CD14-positive monocyte (primary cell): ENCODE measurements around the gene ACSM3. TPM values are rescaled to one million over a fixed set of nuclear protein-coding genes. Genes with fewer than 3 reads are reported as not detected.

ENCODE experiments used
- DNase-seq, 3 donors: peaks; one replicate each; pipeline ENCODE4 v3.0.0-alpha.2; 2011 to 2022
- H2AFZ ChIP-seq: 2 replicates; pipeline ENCODE4 v1.6.0; 2012; ENCODE audit warnings: mild to moderate bottlenecking, low read depth, low read length, inconsistent platforms; ENCODE audit not compliant: insufficient read depth, poor library complexity, severe bottlenecking
- H3K27ac ChIP-seq, 2 donors: 1 replicate in 1 of 2; 2 replicates in 1 of 2; pipeline ENCODE4 v1.5.1; 2012 to 2013; ENCODE audit warnings: low read length in 2 of 2, control low read depth in 1 of 2, inconsistent platforms in 1 of 2, low read depth in 1 of 2, mild to moderate bottlenecking in 1 of 2
- H3K27me3 ChIP-seq, 2 donors: one replicate each; pipeline versions ENCODE4 v1.6.0 to v1.6.1; 2011 to 2013; ENCODE audit warnings: low read length in 2 of 2; ENCODE audit not compliant: control insufficient read depth in 2 of 2, insufficient read depth in 2 of 2
- H3K36me3 ChIP-seq, 2 donors: replicated peaks in 1 of 2; 1 replicate in 1 of 2; 2 replicates in 1 of 2; pipeline versions ENCODE4 v1.5.1 to v1.6.1; 2012 to 2013; ENCODE audit warnings: low read length in 2 of 2, control low read depth in 1 of 2, inconsistent platforms in 1 of 2, mild to moderate bottlenecking in 1 of 2; ENCODE audit not compliant: insufficient read depth in 2 of 2, control insufficient read depth in 1 of 2
- H3K4me1 ChIP-seq, 2 donors: 1 replicate in 1 of 2; 2 replicates in 1 of 2; pipeline versions ENCODE4 v1.5.1 to v1.6.1; 2012 to 2013; ENCODE audit warnings: low read length in 2 of 2, control low read depth in 1 of 2, inconsistent platforms in 1 of 2, mild to moderate bottlenecking in 1 of 2, moderate library complexity in 1 of 2; ENCODE audit not compliant: insufficient read depth in 2 of 2, control insufficient read depth in 1 of 2
- H3K4me2 ChIP-seq: replicated peaks from 2 replicates; pipeline ENCODE3; 2012; ENCODE audit warnings: low read length, moderate library complexity, mild to moderate bottlenecking; ENCODE audit not compliant: poor library complexity, severe bottlenecking; ENCODE audit errors: extremely low read depth
- H3K4me3 ChIP-seq, 3 experiments: fragments of 200-600 bp in 1 of 3; sonication (generic) in 1 of 3; replicated peaks in 1 of 3; 1 replicate in 2 of 3; 2 replicates in 1 of 3; pipeline ENCODE4 v1.5.1; 2011 to 2013; ENCODE audit warnings: low read length in 3 of 3, mild to moderate bottlenecking in 3 of 3, control low read depth in 2 of 3, low read depth in 2 of 3, inconsistent platforms in 1 of 3, moderate library complexity in 1 of 3
- H3K79me2 ChIP-seq: 2 replicates; pipeline ENCODE4 v1.6.0; 2012; ENCODE audit warnings: mild to moderate bottlenecking, control low read depth, inconsistent platforms, low read length, moderate library complexity; ENCODE audit not compliant: insufficient read depth
- H3K9ac ChIP-seq: 2 replicates; pipeline ENCODE4 v1.6.0; 2017; ENCODE audit warnings: low read length, mild to moderate bottlenecking; ENCODE audit not compliant: insufficient read depth, poor library complexity, severe bottlenecking
- H3K9me3 ChIP-seq, 2 donors: replicated peaks in 1 of 2; 1 replicate in 1 of 2; 2 replicates in 1 of 2; pipeline versions ENCODE4 v1.5.1 to v1.6.1; 2012 to 2013; ENCODE audit warnings: low read length in 2 of 2, control low read depth in 1 of 2; ENCODE audit not compliant: control insufficient read depth in 1 of 2, insufficient read depth in 1 of 2
- H4K20me1 ChIP-seq: 2 replicates; pipeline ENCODE4 v1.6.0; 2012; ENCODE audit warnings: mild to moderate bottlenecking, low read length, control low read depth, moderate library complexity; ENCODE audit not compliant: insufficient read depth
- H3K27ac Mint-ChIP-seq, 7 donors: one replicate each; pipeline ENCODE4 v1.8.0; 2020; ENCODE audit warnings: mild to moderate bottlenecking in 7 of 7, mixed read lengths in 7 of 7, moderate library complexity in 6 of 7, inconsistent platforms in 2 of 7
- H3K27me3 Mint-ChIP-seq, 3 donors: one replicate each; pipeline ENCODE4 v1.8.0; 2021 to 2022; ENCODE audit warnings: low read depth in 3 of 3, mild to moderate bottlenecking in 3 of 3, mixed read lengths in 3 of 3, moderate library complexity in 3 of 3, inconsistent platforms in 1 of 3
- H3K36me3 Mint-ChIP-seq, 2 donors: one replicate each; pipeline ENCODE4 v1.8.0; 2020; ENCODE audit warnings: mixed read lengths in 2 of 2, inconsistent platforms in 1 of 2, mild to moderate bottlenecking in 1 of 2
- H3K4me1 Mint-ChIP-seq: one replicate; pipeline ENCODE4 v1.8.0; 2020; ENCODE audit warnings: mild to moderate bottlenecking, mixed read lengths
- H3K4me3 Mint-ChIP-seq, 2 donors: one replicate each; pipeline ENCODE4 v1.8.0; 2020; ENCODE audit warnings: mild to moderate bottlenecking in 2 of 2, mixed read lengths in 2 of 2, moderate library complexity in 1 of 2
- H3K9me3 Mint-ChIP-seq, 7 donors: one replicate each; pipeline ENCODE4 v1.8.0; 2020 to 2022; ENCODE audit warnings: mixed read lengths in 7 of 7, mild to moderate bottlenecking in 6 of 7, moderate library complexity in 6 of 7, inconsistent platforms in 2 of 7
- WGBS: methylation state at CpG from one replicate; pipeline ENCODE4 v1.1.5; 2013; ENCODE audit warnings: missing lambda C conversion rate; ENCODE audit not compliant: insufficient coverage; 5-methylcytosine and 5-hydroxymethylcytosine counted together
- intact Hi-C, 2 donors: fragments of 100-400 bp; cut with micrococcal nuclease; formaldehyde crosslinking; loops; one replicate each; pipeline versions ENCODE4 v1.15.0 to v1.15.1; 2023
- polyA plus RNA-seq, 3 donors: library from polyadenylated mRNA; depleted of rRNA in 1 of 3; unstranded in 2 of 3; stranded (reverse) in 1 of 3; fragments of 300-500 nt in 2 of 3; fragments of >200 nt in 1 of 3; fragmentation: Illumina TruSeq in 2 of 3; gene quantifications; 1 replicate in 2 of 3; 2 replicates in 1 of 3; pipeline ENCODE4 v1.2.3, GENCODE V29; 2012 to 2021
- TF ChIP-seq, protein P1 (sequence below): fragments of 200-600 bp; IDR thresholded peaks from one replicate; pipeline ENCODE4 v1.8.0; 2022; ENCODE audit warnings: antibody characterized with exemption, mild to moderate bottlenecking

ACSM3 gene
- polyA plus RNA-seq, 3 donors: 1.6 to 5.1 (median 1.9) TPM

DNA sequence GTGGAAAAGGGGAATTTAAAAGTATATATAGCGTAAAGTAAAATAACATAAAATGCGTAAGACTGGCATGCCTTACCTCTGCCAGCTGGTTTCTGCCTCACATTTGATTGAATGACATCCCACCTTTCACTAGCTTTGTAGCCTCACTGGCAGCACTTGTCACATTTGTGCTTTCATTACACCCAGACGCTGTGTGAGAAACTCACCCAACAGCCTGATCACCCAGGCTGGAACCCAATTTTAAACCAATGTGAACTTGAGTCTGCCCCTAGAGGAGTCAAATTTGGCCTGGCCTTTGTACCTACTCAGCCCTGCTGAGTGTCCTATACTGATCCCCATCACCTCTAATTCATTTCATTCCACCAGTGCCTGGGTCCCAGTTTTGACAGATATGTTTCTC is 17.4 kb upstream of the ACSM3 start:
- TF ChIP-seq, protein P1, sequence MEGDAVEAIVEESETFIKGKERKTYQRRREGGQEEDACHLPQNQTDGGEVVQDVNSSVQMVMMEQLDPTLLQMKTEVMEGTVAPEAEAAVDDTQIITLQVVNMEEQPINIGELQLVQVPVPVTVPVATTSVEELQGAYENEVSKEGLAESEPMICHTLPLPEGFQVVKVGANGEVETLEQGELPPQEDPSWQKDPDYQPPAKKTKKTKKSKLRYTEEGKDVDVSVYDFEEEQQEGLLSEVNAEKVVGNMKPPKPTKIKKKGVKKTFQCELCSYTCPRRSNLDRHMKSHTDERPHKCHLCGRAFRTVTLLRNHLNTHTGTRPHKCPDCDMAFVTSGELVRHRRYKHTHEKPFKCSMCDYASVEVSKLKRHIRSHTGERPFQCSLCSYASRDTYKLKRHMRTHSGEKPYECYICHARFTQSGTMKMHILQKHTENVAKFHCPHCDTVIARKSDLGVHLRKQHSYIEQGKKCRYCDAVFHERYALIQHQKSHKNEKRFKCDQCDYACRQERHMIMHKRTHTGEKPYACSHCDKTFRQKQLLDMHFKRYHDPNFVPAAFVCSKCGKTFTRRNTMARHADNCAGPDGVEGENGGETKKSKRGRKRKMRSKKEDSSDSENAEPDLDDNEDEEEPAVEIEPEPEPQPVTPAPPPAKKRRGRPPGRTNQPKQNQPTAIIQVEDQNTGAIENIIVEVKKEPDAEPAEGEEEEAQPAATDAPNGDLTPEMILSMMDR: no peak
- no peak overlapping the region for H2AFZ ChIP-seq
- H3K27ac ChIP-seq: peak overlapping the region; percentile 70 to 90
- Mint-ChIP-seq H3K4me1 (peaks cover 39% of the 10 kb centered on the region), H3K36me3 (peaks cover 4 to 12% of the 10 kb centered on the region in 2 donors), H3K27ac (peak overlapping the region in 6 of 7 donors; percentile 77 to 89 (median 88)), H3K9me3 (peaks cover 2 to 25% (median 15%) of the 10 kb centered on the region in 7 donors), H3K27me3 (no peaks in the 10 kb centered on the region), H3K4me3 (no peak overlapping the region)
- H3K4me1 ChIP-seq: peaks cover 48 to 58% of the 10 kb centered on the region in 2 donors
- no peaks in the 10 kb centered on the region for H3K79me2 ChIP-seq
- intact Hi-C loops: loop anchor here in 1 of 2 donors (10.0 kb wide), 1 partner anchor 148 kb away; no protein-coding TSS in a partner anchor
- H3K4me2 ChIP-seq: peak overlapping the region; percentile 64
- no peaks in the 10 kb centered on the region for H3K27me3 ChIP-seq
- H3K9ac ChIP-seq: no peak overlapping the region
- DNase-seq: no peak
- H3K4me3 ChIP-seq: peak overlapping the region in 1 of 3 experiments; percentile 61
- no peaks in the 10 kb centered on the region for H3K36me3 ChIP-seq
- 100% methylated on average over 1 of the region's 3 CpGs for WGBS
- H4K20me1 ChIP-seq: no peaks in the 10 kb centered on the region
- H3K9me3 ChIP-seq: peaks cover 0 to 16% of the 10 kb centered on the region in 2 donors

DNA sequence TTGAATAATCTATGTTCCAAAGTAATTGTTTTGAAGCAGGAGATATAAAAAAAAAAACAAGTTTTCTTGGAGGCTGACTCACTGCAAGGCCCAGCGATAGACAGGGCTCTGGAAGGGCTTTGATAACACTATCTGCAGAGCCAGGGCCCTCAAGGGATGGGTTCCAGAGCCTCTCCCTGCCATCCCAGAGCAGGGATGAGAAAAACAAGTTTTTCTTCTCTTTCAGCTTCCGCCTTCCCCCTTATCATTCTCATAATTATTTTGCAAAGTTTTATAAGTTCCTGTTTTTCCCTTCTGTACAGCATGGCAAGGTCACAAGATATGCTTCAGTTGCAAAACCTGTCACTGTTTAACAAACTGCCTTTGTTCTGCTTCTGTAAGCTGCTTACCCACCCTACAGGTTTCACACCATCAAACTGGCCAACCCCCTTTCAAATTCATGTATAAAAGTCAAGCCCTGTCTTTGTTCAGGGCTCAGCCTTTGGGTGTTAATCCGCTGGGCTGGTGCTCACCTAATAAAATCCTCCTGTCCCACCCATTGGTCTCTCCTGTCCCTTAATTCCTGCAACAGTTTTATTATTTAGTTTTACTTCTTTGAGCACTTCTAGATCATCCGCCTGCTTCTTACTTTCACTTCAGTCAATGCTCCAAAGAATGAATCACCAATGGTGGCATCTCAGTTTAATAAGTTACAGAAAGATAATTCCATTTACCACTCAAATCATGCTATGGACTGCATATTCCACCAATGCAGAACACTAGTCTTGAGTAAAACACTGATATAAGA is 16.6 kb upstream of the ACSM3 start:
- Histone ChIP-seq H3K4me1 (peaks cover 44 to 53% of the 10 kb centered on the region in 2 donors), H3K36me3 (no peaks in the 10 kb centered on the region), H4K20me1 (no peaks in the 10 kb centered on the region), H3K27me3 (no peaks in the 10 kb centered on the region), H3K27ac (peak overlapping the region; percentile 70 to 90), H3K4me3 (peak overlapping the region in 2 of 3 experiments; percentile 29 to 61), H3K9ac (no peak overlapping the region), H3K9me3 (peaks cover 0 to 16% of the 10 kb centered on the region in 2 donors), H3K4me2 (peak overlapping the region; percentile 64), H3K79me2 (no peaks in the 10 kb centered on the region), H2AFZ (peak overlapping the region; percentile 43)
- Mint-ChIP-seq H3K4me3 (peak overlapping the region in 1 of 2 donors; percentile 65), H3K9me3 (peaks cover 2 to 25% (median 15%) of the 10 kb centered on the region in 7 donors), H3K4me1 (peaks cover 36% of the 10 kb centered on the region), H3K36me3 (peaks cover 4 to 12% of the 10 kb centered on the region in 2 donors), H3K27ac (peak overlapping the region; percentile 77 to 89 (median 88)), H3K27me3 (peaks cover 0 to 2% (median 0%) of the 10 kb centered on the region in 3 donors)
- intact Hi-C loops: loop anchor here in 1 of 2 donors (10.0 kb wide), 1 partner anchor 148 kb away; no protein-coding TSS in a partner anchor
- peak; percentile 62 to 73 (median 68) for DNase-seq
- TF ChIP-seq, protein P1: no peak
- 28% methylated on average over 3 of the region's 4 CpGs for WGBS
